Measurements from ENCODE around the gene CDH4.

CDH4 gene

DNA sequence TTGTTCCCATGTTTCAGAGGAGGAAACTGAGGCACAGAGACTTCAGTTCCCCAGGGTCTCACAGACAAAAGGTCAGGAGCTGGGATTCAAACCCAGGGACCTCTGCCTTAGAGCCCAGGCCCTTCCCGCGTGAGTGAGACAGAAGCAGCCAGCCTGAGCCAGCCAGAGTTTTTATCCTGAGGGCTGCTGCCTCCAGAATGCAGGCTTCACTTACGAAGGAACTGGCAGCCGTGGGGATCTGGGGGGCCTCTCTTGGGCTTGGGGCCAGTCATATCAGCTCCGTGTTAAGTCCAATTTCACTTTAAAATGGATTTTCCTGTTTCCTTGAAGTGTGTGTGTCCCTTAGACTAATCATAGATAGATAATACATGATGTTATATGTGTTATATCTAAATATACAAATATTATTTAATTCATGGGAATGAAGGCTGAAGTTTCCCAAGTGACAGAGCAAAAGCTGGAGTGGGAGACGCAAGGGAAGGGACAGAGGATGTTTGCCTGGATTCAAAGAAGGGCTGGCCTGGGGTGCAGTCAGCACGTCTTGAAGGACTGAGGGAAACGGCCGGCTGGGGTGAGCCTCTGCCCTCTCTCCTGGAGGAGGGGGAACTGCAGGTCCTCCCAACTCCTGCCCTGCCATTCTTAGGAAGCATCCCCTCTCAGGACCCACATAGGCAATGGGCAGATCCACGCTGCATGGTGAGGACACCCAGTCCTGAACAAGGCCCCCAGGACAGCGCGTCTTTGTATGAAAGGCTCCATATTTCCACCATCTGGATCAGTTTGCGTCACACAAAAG, 320.1 kb downstream of the CDH4 start:
- no peak overlapping the region for H3K4me3 ChIP-seq (replicated peaks; ENCODE audit: insufficient read depth, low read length)
- no peak overlapping the region for H3K27ac ChIP-seq (replicated peaks)
- no peaks in the 10 kb centered on the region for H3K27me3 ChIP-seq (ENCODE audit: insufficient read depth, poor library complexity, severe bottlenecking)
- DNase-seq (ENCODE audit: low read depth in 1 of 2, low spot score in 1 of 2): no peak
- TF ChIP-seq GABPA (IDR thresholded peaks at IDR 0.05; ENCODE audit: low read depth) (no peak), POLR2AphosphoS5 (IDR thresholded peaks at IDR 0.05; ENCODE audit: low read depth) (no peak), SPI1 (IDR thresholded peaks at IDR 0.05; ENCODE audit: borderline replicate concordance, low read depth) (no peak)
- TF ChIP-seq, protein P1, sequence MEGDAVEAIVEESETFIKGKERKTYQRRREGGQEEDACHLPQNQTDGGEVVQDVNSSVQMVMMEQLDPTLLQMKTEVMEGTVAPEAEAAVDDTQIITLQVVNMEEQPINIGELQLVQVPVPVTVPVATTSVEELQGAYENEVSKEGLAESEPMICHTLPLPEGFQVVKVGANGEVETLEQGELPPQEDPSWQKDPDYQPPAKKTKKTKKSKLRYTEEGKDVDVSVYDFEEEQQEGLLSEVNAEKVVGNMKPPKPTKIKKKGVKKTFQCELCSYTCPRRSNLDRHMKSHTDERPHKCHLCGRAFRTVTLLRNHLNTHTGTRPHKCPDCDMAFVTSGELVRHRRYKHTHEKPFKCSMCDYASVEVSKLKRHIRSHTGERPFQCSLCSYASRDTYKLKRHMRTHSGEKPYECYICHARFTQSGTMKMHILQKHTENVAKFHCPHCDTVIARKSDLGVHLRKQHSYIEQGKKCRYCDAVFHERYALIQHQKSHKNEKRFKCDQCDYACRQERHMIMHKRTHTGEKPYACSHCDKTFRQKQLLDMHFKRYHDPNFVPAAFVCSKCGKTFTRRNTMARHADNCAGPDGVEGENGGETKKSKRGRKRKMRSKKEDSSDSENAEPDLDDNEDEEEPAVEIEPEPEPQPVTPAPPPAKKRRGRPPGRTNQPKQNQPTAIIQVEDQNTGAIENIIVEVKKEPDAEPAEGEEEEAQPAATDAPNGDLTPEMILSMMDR (IDR thresholded peaks at IDR 0.05; ENCODE audit: insufficient read depth, low read length): no peak
- TF ChIP-seq, protein P2, sequence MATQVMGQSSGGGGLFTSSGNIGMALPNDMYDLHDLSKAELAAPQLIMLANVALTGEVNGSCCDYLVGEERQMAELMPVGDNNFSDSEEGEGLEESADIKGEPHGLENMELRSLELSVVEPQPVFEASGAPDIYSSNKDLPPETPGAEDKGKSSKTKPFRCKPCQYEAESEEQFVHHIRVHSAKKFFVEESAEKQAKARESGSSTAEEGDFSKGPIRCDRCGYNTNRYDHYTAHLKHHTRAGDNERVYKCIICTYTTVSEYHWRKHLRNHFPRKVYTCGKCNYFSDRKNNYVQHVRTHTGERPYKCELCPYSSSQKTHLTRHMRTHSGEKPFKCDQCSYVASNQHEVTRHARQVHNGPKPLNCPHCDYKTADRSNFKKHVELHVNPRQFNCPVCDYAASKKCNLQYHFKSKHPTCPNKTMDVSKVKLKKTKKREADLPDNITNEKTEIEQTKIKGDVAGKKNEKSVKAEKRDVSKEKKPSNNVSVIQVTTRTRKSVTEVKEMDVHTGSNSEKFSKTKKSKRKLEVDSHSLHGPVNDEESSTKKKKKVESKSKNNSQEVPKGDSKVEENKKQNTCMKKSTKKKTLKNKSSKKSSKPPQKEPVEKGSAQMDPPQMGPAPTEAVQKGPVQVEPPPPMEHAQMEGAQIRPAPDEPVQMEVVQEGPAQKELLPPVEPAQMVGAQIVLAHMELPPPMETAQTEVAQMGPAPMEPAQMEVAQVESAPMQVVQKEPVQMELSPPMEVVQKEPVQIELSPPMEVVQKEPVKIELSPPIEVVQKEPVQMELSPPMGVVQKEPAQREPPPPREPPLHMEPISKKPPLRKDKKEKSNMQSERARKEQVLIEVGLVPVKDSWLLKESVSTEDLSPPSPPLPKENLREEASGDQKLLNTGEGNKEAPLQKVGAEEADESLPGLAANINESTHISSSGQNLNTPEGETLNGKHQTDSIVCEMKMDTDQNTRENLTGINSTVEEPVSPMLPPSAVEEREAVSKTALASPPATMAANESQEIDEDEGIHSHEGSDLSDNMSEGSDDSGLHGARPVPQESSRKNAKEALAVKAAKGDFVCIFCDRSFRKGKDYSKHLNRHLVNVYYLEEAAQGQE (IDR thresholded peaks at IDR 0.05; ENCODE audit: insufficient replicate concordance, low read depth): no peak

DNA sequence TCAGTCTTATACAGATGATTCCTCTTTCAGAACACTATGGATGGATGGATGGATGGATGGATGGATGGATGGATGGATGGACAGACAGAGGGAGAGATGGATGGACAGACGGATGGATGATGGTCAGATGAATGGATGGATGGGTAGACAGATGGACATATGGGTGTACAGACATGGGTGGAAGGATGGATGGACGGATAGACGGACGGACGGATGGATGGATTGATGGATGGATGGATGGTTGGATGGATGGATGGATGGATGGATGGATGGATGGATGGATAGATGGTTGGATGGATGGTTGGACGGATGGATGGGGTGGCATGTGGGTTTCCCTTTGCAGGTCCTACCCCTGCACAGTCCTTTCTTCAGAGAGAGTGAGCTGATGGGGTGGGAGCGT, 320.7 kb downstream of the CDH4 start:
- H3K27me3 ChIP-seq (ENCODE audit: insufficient read depth, poor library complexity, severe bottlenecking): no peaks in the 10 kb centered on the region
- no peak overlapping the region for H3K27ac ChIP-seq (replicated peaks)
- no peak overlapping the region for H3K4me3 ChIP-seq (replicated peaks; ENCODE audit: insufficient read depth, low read length)
- TF ChIP-seq POLR2AphosphoS5 (IDR thresholded peaks at IDR 0.05; ENCODE audit: low read depth) (no peak), SPI1 (IDR thresholded peaks at IDR 0.05; ENCODE audit: borderline replicate concordance, low read depth) (no peak), GABPA (IDR thresholded peaks at IDR 0.05; ENCODE audit: low read depth) (no peak)
- TF ChIP-seq, protein P1 (IDR thresholded peaks at IDR 0.05; ENCODE audit: insufficient read depth, low read length): no peak
- TF ChIP-seq, protein P2 (IDR thresholded peaks at IDR 0.05; ENCODE audit: insufficient replicate concordance, low read depth): no peak
- no peak for DNase-seq (ENCODE audit: low read depth in 1 of 2, low spot score in 1 of 2)

DNA sequence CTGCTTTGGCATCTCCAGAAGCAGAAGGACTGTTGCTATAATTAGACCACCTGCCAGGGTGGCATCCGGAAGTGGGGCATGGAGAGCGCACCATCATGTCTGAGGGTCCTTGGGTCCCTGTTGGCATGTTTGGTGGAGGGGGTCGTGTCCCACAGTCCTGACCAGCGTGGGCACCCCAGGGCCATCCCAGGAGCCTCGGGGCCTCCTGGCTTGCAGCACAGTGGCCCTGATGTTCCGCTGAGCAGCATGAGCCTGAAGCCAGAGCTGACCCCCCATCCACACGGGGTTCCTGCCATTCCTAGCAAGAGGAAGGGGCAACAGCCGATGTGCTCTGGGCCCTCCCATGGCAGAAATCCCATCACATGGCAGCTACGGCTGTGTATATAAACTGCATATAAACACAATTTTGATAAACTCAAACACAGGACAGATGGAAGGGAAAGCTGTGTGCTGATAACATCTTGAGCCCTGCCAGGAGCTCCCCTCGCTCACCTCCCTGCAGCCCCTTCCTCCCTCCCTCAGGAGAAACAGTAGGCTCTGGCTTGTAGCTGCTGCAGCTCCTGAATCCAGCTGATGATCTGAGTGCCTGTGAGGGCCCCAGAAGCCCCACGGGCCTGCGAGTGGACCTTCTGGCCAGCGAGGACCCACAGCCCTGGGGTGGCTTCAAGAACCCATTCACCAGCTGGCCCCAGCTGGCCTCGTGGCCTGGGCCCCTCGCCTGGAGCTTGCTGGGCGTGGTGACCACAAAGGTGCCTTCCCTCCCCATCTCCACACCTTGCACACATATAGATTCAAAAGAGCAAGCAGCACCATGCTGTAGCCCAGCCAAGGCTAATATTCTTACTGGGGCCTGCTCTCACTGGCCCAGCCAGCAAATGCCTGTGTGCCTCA, 321.6 kb downstream of the CDH4 start:
- H3K27me3 ChIP-seq (ENCODE audit: insufficient read depth, poor library complexity, severe bottlenecking): no peaks in the 10 kb centered on the region
- H3K27ac ChIP-seq (replicated peaks): no peak overlapping the region
- DNase-seq (ENCODE audit: low read depth in 1 of 2, low spot score in 1 of 2): no peak
- TF ChIP-seq, protein P2 (IDR thresholded peaks at IDR 0.05; ENCODE audit: insufficient replicate concordance, low read depth): no peak
- TF ChIP-seq POLR2AphosphoS5 (IDR thresholded peaks at IDR 0.05; ENCODE audit: low read depth): no peak
- no peak for TF ChIP-seq GABPA (IDR thresholded peaks at IDR 0.05; ENCODE audit: low read depth)
- TF ChIP-seq, protein P1 (IDR thresholded peaks at IDR 0.05; ENCODE audit: insufficient read depth, low read length): no peak
- TF ChIP-seq SPI1 (IDR thresholded peaks at IDR 0.05; ENCODE audit: borderline replicate concordance, low read depth): no peak
- no peak overlapping the region for H3K4me3 ChIP-seq (replicated peaks; ENCODE audit: insufficient read depth, low read length)
